ENCODE data around the gene CEACAM19. TPM values are rescaled to one million over a fixed set of nuclear protein-coding genes. Genes with fewer than 3 reads are reported as not detected.
A peak's percentile ranks its signal among the peaks of the same experiment; 100 is the strongest.

Gene CEACAM19
- total and polyA plus RNA-seq, 2 of the 4 experiments (the other 2 are of a cell fraction): 0.72 to 9.3 TPM

- no peak for TF ChIP-seq FOS (IDR thresholded peaks at IDR 0.05; ENCODE audit: low read depth, low read length)
- TF ChIP-seq CEBPB (IDR thresholded peaks at IDR 0.05; ENCODE audit: low read depth, low read length): no peak
- TF ChIP-seq CTCF (conservative IDR thresholded peaks at IDR 0.05; ENCODE audit: low read depth, low read length): no peak
- TF ChIP-seq MXI1 (IDR thresholded peaks at IDR 0.05; ENCODE audit: borderline replicate concordance, low read depth, low read length): no peak
- no peak for TF ChIP-seq NFE2L2 (IDR thresholded peaks at IDR 0.05; ENCODE audit: low read depth, low read length)
- no peak for TF ChIP-seq CHD1 (IDR thresholded peaks at IDR 0.05; ENCODE audit: low read depth, low read length)
- BruUV-seq (replicated peaks): no TSS peak
- no peak overlapping the region for H3K23ac ChIP-seq (ENCODE audit: low read depth, low read length)
- peak overlapping the region; percentile 5 for H2AFZ ChIP-seq (replicated peaks; ENCODE audit: low read length, poor library complexity)
- no peak overlapping the region for H3K18ac ChIP-seq (ENCODE audit: low read depth, low read length)
- no peaks in the 10 kb centered on the region for H4K20me1 ChIP-seq (ENCODE audit: insufficient read depth, low read length)
- H3K36me3 ChIP-seq (ENCODE audit: control insufficient read depth, insufficient read depth, low read length): no peaks in the 10 kb centered on the region
- H3K79me1 ChIP-seq (ENCODE audit: low read depth in 1 of 2, low read length in 2 of 2): no peaks in the 10 kb centered on the region
- H2AK9ac ChIP-seq (replicated peaks; ENCODE audit: low read depth, low read length, poor library complexity): no peak overlapping the region
- peaks cover 19% of the 10 kb centered on the region for H3K4me1 ChIP-seq (ENCODE audit: control insufficient read depth, insufficient read depth, low read length)
- H2BK120ac ChIP-seq (ENCODE audit: low read depth, low read length): peak overlapping the region; percentile 52; the same call in 1 of the 2 replicates
- ChIA-PET CTCF (interaction anchor here (0.6 to 3.8 kb wide), 5 partner anchors 50 to 156 kb away, joined by 3 to 71 read pairs (median 3); partner anchors contain the start of gene NECTIN2), POLR2A (ENCODE audit: unreplicated experiment) (no interaction called here)
- peak overlapping the region; percentile 11; the same call in 1 of the 2 replicates for H4K91ac ChIP-seq (ENCODE audit: insufficient read depth, low read depth, low read length)
- peak overlapping the region; percentile 83; the same call in 1 of the 3 replicates for H2BK15ac ChIP-seq (ENCODE audit: low read depth, low read length)
- H3K4ac ChIP-seq (ENCODE audit: low read depth, low read length): peak overlapping the region; percentile 57; the same call in 1 of the 2 replicates
- WGBS, 2 experiments (ENCODE audit: extremely low coverage in 2 of 2, insufficient read length in 1 of 2): 60% methylated on average over 4 of the region's 21 CpGs; no CpG with 5 or more reads in 1 of the 2 experiments
- no peak overlapping the region for H3K4me2 ChIP-seq (ENCODE audit: low read depth, low read length)
- in situ Hi-C loops (cut with MboI; ENCODE audit: low sequenced_read_pairs): loop anchor here (5.0 kb wide), 2 partner anchors 50 to 120 kb away; no protein-coding TSS in a partner anchor
- H4K5ac ChIP-seq (ENCODE audit: low read depth, low read length): no peak overlapping the region
- dilution Hi-C loops (cut with HindIII; ENCODE audit: low sequenced_read_pairs, unreplicated experiment): no loop called here
- no peak overlapping the region for H4K8ac ChIP-seq (ENCODE audit: low read depth in 2 of 2, low read length in 2 of 2)
- ATAC-seq (ENCODE audit: low read depth) (no peak), DNase-seq (no peak)
- no peak overlapping the region for H3K9ac ChIP-seq (ENCODE audit: low read depth, low read length)
- peaks cover 10% of the 10 kb centered on the region for H3K9me1 ChIP-seq (ENCODE audit: insufficient read depth, low read length)
- peak overlapping the region; percentile 49; the same call in 1 of the 2 replicates for H2BK20ac ChIP-seq (ENCODE audit: low read depth, low read length)
- no peak overlapping the region for H2BK5ac ChIP-seq (ENCODE audit: low read depth, low read length, poor library complexity, severe bottlenecking)
- H3K4me3 ChIP-seq (ENCODE audit: insufficient read depth, low read depth, low read length): no peak overlapping the region
- H3K56ac ChIP-seq (ENCODE audit: extremely low read depth, insufficient read depth, low read length): no peak overlapping the region
- no peaks in the 10 kb centered on the region for H3K27me3 ChIP-seq (ENCODE audit: control insufficient read depth, insufficient read depth, low read length)
- intact Hi-C loops (cut with micrococcal nuclease): loop anchor here (5.0 kb wide), 1 partner anchor 35 kb away; no protein-coding TSS in a partner anchor
- no peaks in the 10 kb centered on the region for H3K9me3 ChIP-seq (ENCODE audit: control insufficient read depth, insufficient read depth, low read length)
- H2AK5ac ChIP-seq (ENCODE audit: low read depth, low read length): peak overlapping the region; percentile 58
- H3K14ac ChIP-seq (replicated peaks; ENCODE audit: low read depth, low read length): no peak overlapping the region
- no peak overlapping the region for H3K27ac ChIP-seq (ENCODE audit: insufficient read depth, low read length)
These were observed 51.1 kb downstream of the CEACAM19 start for GRCh38 chr19:44722131-44723121.

All from IMR-90 (cell line).